Measurements from ENCODE around the gene ADPRHL1. TPM values are rescaled to one million over a fixed set of nuclear protein-coding genes. Genes with fewer than 3 reads are reported as not detected.

Gene ADPRHL1
- total RNA-seq: 4.7 TPM

DNA sequence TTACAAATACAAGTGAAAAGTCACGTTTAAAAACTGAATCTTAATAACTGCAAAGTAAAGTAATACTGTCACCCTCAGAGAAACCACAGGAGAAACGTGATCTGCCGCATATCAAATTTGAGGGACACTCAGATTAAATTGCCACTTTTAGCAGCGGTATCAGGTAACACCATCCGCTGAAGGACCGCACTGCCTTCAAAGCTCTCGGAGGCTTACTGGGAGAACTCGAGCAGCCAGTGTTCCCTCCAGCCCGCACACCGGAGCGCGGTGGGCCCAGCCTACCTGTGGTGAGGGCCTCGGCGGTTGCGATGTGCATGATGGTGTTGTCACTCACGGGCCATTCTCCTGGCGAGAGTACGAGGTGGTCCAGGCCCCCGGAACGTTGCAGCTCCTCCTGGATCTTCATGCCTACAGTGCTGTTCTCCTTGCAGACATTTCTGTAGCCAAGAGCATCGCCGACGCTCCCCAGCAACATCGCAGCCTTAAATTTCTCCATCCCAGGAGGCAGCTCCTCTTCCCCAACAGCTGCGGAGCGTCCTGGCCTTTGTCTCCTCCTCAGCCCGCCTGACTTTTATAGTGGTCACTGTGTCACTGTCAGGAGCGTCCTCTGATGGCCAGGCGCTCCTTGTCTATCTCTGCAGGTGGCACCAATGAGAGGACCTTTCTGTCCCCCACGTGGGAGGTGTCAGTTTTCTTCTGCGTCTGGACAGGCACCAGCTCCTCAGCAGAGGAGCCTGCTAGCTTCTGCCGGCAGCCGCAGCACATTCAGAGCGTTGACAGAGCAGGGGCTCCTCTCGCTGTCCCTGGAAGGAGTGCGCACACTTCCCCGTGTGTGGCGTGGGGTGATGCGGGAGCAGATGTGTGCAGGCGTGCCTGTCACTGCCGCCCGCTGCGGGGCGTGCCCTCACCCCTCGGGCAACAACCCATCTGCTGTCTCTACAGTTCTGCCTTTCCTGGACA, at the start of gene ADPRHL1:
Gene ADPRHL1 (minus strand): TSS at position 547 of the 960 bp plus-strand sequence. CDS start 51 bp downstream, at position 496.
- DNase-seq (ENCODE audit: low spot score): no peak

DNA sequence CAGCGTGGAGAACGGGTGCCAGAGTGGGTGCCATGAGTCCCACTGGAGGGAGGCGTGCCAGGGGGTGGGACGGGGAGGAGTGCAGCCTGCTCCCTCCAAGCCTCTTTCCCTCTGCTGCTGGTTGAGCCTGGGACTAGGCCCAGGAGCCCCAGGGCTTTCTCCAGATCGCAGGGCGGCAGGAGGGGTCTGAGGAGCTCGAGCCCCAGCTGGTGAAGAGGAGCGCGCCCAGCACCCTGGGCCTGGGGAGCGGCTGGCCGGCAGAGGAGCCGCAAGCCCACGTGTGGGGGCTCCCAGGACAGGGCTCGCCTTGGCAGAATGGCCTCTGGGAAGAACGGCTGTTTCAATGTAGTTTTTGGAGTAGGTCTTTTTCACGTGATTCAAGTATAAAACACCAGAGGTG, 49.4 kb upstream of the ADPRHL1 start:
- no peak for DNase-seq (ENCODE audit: low spot score)

DNA sequence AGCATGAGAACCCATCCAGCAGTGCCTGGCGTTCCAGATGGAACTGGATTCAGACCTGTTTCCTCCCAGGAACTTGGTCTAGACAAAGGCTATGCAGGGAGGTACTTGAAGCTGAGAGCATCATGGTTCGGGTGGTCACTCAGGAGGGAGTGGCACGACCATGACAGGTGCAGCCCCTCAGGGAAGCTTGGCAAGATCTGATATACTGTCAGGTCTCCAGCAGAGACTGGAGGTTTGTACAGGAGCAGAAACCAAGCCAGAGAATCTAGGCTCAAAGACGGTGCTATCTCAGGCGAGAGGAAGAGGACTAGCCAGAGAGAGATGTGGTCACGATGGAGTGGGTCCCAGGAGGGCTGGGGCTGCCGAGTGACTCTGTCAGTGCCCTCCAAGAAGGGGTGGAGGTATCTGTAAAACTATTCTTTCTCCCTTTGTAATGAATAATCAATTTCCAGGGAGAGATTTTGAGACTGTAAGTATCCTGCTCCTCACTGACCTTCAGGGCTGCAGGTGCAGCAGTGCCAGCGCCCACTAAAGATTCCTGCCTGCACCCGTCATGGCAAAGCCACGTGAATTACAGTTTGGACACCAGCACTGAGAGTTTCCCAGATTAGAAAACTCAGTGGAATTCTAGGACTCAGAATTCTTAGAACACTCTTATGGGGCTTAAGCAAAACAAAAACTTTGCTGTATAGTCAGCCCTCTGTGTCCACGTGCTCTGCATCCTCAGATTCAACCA, 47.4 kb upstream of the ADPRHL1 start:
- DNase-seq (ENCODE audit: low spot score): no peak

DNA sequence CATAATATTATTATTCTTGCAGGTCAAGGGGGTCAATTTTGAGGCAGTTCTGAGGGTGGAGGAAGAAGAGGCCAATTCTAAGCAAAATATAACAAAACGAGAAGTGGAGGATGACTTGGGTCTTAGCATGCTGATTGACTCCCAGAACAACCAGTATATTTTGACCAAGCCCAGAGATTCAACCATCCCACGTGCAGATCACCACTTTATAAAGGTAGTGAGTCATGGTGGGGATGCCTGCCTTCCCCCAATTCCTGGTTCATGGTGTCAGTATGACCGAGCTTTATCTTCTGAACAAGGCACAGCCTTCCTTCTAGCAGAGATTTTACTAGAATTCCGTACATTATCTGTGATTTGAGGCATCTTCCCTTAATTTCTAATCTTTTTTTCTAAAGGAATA, 46.6 kb upstream of the ADPRHL1 start:
- DNase-seq (ENCODE audit: low spot score): no peak

DNA sequence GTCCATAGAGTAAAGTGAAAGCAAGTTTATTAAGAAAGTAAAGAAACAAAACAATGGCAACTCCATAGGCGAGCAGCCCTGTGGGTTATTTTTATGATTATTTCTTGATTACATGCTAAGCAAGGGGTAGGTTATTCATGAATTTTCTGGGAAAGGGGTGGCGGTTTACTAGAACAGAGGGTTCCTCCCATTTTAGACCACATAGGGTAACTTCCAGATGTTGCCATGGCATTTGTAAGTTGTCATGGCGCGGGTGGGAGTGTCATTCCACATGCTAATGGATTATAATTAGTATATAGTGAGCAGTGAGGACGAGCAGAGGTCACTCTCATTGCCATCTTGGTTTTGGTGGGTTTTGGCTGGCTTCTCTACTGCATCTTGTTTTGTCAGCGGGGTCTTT, 45.6 kb upstream of the ADPRHL1 start:
- DNase-seq (ENCODE audit: low spot score): no peak

DNA sequence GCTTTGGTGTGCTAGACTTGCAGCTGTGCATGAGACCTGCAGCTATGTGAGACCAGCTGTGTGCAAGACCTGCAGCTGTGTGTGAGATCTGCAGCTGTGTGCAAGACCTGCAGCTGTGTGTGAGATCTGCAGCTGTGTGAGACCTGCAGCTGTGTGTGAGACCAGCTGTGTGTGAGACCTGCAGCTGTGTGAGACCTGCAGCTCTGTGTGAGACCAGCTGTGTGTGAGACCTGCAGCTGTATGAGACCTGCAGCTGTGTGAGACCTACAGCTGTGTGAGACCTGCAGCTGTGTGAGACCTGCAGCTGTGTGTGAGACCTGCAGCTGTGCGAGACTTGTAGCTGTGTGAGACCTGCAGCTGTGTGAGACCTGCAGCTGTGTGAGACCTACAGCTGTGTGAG, 43.9 kb upstream of the ADPRHL1 start:
- no peak for DNase-seq (ENCODE audit: low spot score)

DNA sequence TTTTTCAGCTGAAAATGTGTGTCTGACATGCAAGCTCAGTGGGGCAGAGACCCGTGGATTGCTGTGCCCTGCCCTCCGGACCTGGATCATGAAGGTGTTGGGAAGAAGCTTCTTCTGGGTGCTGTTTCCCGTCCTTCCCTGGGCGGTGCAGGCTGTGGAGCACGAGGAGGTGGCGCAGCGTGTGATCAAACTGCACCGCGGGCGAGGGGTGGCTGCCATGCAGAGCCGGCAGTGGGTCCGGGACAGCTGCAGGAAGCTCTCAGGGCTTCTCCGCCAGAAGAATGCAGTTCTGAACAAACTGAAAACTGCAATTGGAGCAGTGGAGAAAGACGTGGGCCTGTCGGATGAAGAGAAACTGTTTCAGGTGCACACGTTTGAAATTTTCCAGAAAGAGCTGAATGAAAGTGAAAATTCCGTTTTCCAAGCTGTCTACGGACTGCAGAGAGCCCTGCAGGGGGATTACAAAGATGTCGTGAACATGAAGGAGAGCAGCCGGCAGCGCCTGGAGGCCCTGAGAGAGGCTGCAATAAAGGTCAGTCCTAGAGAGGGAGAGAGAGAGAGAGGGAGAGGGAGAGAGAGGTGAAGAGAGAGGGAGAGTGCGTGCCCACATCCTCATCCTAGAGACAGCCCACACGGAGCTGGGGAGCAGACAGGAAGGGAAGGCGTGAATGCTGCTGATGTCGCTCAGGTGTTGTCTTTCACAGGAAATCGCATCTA, 42.4 kb upstream of the ADPRHL1 start:
- DNase-seq (ENCODE audit: low spot score): no peak

DNA sequence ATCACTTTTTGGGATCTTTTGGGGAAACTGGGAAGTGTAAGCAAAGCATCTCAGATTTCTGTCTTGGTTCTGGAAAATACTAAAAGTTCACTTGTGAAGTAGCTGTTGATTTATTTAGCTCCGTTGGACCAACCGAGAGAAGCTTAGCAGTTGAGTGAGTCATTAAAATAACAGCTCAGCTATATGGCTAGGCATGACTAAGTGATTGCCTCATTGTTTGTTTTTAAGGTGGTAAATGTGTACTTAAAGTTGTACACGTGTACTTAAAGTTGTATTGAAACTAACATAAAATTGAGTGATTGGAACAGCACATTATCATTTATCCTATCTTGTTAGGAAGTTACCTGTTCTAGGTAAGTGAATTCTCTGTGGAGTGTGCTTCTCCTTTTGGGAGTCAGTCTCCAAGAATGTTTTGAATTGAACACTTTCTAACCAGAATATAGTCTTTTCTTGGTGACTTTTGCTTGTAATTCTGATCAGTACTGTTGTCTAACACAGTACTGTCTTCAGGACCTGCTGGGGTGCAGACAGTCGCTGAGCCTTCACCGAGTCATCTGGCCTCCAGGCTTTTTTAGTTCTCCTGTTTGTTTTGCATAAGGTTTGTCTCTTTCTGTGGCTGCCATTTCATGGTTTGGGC, 40.1 kb upstream of the ADPRHL1 start:
- DNase-seq (ENCODE audit: low spot score): no peak

DNA sequence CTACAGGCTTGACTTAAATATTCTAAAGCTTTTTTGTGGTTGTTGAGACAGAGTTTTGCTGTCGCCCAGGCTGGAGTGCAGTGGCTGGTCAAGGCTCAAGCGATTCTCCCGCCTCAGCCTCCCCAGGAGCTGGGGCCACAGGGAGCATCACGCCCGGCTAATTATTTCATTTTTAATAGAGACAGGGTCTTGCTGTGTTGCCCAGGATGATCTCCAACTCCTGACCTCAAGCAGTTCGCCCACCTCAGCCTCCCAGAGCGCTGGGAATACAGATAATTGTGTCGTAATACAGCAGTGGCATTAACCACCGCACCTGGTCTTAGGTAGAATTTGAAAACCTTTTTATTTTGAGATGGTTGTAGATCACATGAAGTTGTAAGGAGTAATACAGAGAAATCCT, 38.7 kb upstream of the ADPRHL1 start:
- no peak for DNase-seq (ENCODE audit: low spot score)

DNA sequence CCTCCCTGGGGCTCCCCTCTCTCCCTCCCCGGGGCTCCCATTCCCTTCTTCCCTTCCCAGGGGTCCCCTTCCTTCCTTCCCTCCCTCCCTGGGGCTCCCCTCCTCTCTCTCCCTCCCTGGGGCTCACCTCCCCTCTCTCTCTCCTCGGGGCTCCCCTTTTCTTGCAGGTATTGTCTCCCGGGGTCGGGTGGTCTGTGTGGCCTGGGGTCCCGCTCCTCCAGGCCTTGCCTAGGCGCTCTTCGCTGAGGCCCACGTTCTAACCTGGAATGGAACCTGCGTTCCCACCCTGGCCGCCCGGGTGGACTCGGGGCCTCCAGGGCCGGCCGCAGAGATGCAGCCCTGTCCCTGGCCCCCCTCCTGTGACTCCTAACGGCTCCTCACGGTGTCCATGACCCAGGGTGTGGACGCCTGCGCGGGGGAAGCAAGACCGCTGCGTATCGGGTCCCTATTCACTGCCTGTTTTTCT, 38.2 kb upstream of the ADPRHL1 start:
- DNase-seq (ENCODE audit: low spot score): no peak

DNA sequence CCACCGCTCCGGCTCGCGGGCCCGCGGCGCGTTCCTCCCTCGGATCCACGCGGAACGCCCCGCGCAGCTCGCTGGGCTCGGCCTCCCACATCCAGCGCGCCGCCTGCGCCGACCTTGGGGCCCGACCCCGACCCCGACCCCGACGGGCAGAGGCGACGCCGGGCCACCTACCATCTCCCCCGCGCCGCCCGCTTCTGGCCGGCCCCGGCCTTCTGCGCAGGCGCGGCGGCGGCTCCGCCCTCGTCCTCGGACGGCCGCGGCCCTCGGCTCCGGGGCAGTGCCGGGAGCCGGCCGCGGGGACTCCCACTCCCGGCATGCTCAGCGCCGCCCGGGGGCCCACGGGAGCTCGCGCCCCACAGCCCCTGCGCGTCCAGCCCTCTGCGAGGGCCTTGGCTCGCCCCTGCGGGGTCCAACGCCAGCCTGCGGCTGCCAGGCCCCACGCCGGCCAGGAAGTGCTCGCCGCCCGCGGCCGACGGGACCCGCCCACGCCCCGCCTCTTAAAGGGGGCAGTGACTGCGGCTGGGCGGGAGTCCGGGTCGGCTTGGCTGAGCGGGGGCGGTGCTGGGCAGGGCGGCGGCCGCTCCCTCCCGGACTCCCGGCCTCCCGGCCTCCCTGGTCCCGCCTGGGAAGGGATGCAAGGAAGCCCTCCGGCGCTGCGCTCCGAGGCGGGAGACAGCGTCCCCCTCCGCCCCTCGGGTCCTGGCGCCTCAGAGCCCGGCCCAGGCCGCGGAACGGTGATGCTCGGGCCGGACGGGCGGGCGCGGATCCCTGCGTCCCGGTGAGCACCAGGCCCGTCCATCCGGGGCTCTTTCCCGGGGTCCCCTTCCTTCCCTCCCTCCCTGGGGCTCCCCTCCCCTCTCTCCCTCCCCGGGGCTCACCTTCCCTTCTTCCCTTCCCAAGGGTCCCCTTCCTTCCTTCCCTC, 37.5 kb upstream of the ADPRHL1 start, which contains the start of gene DCUN1D2:
Gene DCUN1D2 (minus strand): TSS at position 216 of the 922 bp plus-strand sequence. CDS start 42 bp downstream, at position 174.
- DNase-seq (ENCODE audit: low spot score): peak; percentile 94

DNA sequence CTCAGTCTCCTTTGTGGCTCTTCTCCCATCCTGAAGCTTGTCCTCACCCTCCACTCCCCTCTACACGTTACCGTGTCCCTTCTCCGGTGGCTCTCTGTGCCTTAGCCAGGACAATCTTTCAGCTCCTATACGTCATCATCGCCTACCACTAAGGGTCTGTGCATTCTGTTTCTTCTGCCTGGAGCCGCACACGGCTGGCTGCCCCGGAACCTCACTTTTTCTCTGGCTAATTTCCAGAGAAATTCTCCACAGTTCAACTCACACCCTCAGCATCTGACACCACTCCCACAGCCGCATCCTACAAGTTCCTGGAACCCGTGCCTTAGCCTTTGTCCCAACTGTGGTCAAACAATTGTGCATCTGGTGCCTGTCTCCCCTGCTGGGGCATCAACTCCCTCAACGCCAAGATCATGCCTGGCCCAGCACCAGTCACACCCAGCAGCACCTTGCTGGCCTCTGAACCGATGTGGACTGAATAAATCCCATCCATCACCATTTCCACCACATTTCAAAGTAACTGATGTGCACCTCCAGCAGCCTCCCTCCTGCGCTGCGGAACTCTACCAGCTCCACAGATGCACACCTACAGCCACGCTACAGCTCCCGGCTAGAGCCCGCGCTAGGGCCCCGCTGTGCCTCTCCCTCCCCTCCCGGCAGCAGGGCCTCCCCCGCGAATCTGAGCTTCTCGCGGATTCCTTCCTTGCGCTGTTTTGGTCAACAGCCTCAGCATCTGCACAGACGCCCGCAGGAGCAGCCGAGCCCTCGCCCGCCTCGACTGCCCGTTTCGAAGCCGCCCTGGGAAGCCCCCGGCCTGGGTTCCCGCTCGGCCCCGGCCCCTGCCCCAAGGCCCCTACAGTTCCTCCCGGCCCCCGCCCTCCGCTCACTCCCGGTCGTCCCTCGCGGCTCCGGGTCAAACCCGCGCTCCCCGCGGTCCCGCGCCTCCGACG, 36.5 kb upstream of the ADPRHL1 start:
- no peak for DNase-seq (ENCODE audit: low spot score)

DNA sequence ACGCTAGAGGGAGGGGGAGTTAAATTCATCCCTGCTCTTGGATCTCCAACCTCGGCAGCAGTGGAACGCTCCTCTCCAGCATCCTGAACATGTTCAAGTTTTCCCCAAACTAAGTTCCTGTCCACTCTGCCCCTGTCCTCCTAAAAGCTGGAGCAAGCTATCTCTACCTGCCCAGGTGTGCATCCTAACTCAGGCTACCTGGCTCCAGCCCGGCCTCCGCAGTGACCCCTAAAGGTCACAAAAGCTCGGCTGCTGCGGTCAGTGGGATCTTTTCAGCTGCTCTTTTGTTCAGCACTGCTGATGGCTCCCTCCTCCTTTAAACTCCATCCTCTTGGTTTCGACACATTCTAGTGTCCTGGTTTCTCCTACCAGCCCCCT, 35.9 kb upstream of the ADPRHL1 start:
- no peak for DNase-seq (ENCODE audit: low spot score)

DNA sequence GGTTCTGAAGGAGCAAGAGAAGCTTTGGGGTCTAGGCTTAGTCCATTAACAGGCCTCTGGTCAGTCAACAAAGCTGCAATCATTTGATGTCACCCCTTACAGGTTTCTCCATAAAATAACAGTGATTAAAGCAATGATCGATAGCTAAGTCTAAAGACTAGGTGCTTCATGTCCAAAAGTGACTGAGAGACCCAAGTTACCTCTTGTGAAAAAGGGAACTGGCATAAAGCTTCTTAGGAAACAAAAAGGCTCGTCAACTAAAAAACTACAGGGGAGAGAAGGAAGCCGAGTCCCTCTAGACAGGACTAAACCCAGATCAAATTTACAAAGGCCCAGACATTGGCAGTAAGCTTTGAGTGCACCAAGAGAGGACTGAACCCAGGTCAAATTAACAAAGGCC, 35.0 kb upstream of the ADPRHL1 start:
- no peak for DNase-seq (ENCODE audit: low spot score)

DNA sequence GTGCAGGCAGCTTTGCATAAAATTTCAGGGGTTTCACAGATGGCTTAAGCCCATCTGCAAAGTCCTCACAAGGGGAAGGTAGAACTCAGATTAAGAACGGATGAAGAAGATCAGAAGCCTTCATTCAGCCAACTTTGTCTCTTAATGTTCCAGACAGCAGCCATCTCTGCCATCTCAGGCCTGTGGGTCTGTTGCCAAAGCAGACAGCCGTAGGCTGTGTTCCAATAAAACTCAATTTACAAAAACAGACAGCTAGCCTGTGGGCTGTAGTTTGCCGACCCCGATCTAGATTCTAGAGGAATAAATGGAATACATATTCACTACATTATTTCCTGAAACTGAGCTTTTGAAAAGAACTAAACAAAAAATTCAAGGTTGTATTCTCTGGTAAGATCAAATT, 33.4 kb upstream of the ADPRHL1 start:
- DNase-seq (ENCODE audit: low spot score): no peak

DNA sequence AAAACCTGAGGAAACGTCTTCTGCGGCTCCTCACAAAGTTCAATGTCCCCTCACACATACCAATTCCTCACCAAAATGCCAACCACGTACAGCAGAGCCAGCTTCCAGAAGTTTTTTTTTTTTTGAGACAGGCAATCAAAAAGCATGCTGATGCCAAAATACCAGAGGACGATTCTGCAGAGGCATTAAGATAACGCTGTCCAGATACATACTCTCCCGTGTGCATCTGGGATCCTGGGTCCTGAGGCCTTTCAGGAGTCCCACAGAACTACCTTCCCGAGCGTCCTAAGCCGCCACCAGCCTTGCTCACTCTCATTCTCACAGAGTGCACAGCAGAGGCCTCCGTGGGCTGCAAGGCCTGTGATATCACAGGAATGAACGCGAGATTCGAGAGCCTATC, 32.3 kb upstream of the ADPRHL1 start:
- DNase-seq (ENCODE audit: low spot score): no peak

DNA sequence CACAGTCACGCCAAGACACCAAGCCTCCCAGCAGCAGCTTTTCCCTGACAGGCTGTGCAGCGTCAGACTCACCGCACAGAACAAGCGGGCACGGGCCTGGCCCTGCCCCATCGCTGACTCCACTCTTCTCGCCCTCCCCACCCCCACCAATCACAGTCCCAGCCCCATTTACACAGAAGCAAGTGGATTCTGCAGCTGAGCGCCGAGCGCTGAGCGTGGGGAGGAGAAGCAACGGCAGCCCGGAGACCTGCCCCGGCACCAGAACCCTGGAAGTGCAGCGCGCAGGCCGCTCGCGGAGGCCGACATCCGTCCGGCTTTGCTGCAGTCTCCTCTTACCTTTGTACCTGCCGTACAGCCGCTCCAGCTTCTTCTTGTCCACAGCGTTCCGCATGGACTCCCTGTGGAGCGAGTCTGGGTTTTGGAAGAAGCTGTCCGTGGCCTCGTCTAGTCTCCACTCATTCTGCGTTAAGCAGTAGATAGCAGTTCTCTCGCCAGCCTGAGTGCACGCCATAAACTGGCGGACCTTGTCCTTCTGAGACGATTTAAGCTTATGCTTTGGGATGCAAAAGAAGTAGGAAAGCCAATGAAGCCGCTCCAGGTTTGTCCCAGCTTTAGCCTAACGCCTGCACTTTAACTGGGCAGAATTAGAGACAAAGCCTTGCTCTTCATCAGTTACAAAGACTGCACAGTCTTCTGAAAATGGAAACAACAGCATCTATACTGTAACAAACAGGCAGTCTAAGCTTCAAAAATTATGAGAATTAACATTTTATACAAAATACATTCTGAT, 30.4 kb upstream of the ADPRHL1 start:
- no peak for DNase-seq (ENCODE audit: low spot score)

DNA sequence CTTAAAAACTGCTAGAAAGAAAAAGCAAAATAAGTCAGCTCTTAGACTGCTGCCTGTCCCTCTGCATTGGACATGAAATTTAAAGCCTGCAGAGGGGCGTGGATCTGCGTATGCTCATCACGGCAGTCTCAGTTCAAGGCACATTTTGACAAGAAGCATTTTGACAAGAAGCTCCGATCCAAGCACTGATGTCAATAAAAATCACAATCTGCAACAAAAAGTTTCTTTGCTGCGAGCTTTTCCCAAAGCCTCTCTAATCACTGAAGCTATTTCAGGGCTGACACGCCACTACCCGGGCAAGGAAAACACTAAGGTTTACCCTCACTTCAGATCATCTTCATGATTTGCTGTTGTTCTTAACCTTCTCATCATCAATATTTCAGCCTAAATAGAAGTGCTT, 29.8 kb upstream of the ADPRHL1 start:
- no peak for DNase-seq (ENCODE audit: low spot score)

DNA sequence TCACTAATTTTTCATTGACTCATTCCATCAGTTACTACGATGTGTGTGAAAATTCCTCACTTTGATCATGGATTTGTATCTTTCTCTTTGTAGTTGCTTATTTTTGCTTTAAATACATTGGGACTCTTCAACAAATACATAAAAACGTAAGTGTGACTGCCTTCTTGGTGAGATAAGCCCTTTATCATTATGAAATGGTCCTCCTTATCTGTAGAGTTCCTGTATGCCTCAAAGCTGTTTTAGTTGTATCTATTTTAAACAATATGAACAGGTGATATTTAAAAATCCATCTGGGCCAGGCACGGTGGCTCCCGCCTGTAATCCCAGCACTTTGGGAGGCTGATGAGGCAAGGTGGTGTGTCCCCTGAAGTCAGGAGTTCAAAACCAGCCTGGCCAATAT, 25.9 kb upstream of the ADPRHL1 start:
- no peak for DNase-seq (ENCODE audit: low spot score)

Measured in mucosa of gallbladder (tissue), 1 donor.